GM23338 (cell line): ENCODE data around the gene TRMT5.

Source experiments
- EZH2 ChIP-seq: fragments of 200-600 bp; sonication (generic); IDR thresholded peaks from one replicate; pipeline ENCODE4 v1.8.0; 2017; ENCODE audit warnings: antibody characterized with exemption, mild to moderate bottlenecking, low read depth; ENCODE audit not compliant: unreplicated experiment
- EZH2phosphoT487 ChIP-seq: fragments of 200-600 bp; sonication (generic); IDR thresholded peaks from one replicate; pipeline ENCODE4 v1.8.1; 2018; ENCODE audit warnings: antibody characterized with exemption; ENCODE audit not compliant: unreplicated experiment
- JUNB ChIP-seq: IDR thresholded peaks from one replicate; pipeline ENCODE4 v1.6.1; 2016; ENCODE audit warnings: antibody characterized with exemption; ENCODE audit not compliant: unreplicated experiment
- POLR2AphosphoS5 ChIP-seq: IDR thresholded peaks from 2 replicates; pipeline ENCODE4 v1.6.1; 2016; ENCODE audit warnings: antibody characterized with exemption, low read depth
- ZNF114 ChIP-seq: fragments of 250-450 bp; sonication (Bioruptor Pico); IDR thresholded peaks from 2 replicates; pipeline ENCODE4 v1.5.0; 2020; ENCODE audit warnings: mild to moderate bottlenecking, moderate library complexity
- ZNF331 ChIP-seq: fragments of 250-450 bp; sonication (Bioruptor Pico); IDR thresholded peaks from 2 replicates; pipeline ENCODE4 v1.5.0; 2020; ENCODE audit warnings: low read depth, mild to moderate bottlenecking, moderate library complexity
- TF ChIP-seq, protein P1 (sequence below), 2 experiments: fragments of 200-600 bp in 1 of 2; sonication (generic) in 1 of 2; conservative IDR thresholded peaks; 2 replicates each; pipeline versions ENCODE4 v1.5.1 to v1.6.1; 2016 to 2017; ENCODE audit warnings: antibody characterized with exemption in 2 of 2, low read depth in 2 of 2, mild to moderate bottlenecking in 2 of 2, moderate library complexity in 1 of 2
- TF ChIP-seq, protein P2 (sequence below): IDR thresholded peaks from one replicate; pipeline ENCODE4 v1.6.1; 2018; ENCODE audit warnings: antibody characterized with exemption; ENCODE audit not compliant: unreplicated experiment

DNA sequence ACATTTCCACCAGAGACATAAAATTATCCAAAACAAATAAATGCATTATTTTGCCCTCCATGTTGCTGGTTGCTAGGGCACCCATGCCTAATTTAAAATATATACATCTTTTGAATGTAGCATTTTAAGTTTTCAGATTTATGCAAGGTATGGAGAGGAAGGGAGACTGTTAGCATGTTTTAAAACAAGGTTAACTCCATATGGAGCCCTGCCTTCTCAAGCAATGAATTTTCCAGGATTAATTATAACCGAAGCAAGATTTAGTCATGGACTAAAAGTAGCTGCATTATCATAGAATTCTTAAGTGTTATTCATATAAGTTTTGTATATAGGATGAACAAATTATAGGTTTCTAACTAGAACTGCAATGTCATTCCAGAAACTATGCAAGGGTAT is 37.2 kb downstream of the TRMT5 start:
- no peak for TF ChIP-seq EZH2phosphoT487
- TF ChIP-seq POLR2AphosphoS5, result no peak
- TF ChIP-seq, protein P1, sequence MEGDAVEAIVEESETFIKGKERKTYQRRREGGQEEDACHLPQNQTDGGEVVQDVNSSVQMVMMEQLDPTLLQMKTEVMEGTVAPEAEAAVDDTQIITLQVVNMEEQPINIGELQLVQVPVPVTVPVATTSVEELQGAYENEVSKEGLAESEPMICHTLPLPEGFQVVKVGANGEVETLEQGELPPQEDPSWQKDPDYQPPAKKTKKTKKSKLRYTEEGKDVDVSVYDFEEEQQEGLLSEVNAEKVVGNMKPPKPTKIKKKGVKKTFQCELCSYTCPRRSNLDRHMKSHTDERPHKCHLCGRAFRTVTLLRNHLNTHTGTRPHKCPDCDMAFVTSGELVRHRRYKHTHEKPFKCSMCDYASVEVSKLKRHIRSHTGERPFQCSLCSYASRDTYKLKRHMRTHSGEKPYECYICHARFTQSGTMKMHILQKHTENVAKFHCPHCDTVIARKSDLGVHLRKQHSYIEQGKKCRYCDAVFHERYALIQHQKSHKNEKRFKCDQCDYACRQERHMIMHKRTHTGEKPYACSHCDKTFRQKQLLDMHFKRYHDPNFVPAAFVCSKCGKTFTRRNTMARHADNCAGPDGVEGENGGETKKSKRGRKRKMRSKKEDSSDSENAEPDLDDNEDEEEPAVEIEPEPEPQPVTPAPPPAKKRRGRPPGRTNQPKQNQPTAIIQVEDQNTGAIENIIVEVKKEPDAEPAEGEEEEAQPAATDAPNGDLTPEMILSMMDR (conservative IDR thresholded peaks at IDR 0.05; ENCODE audit: low read depth in 2 of 2), result no peak
- no peak for TF ChIP-seq EZH2
- no peak for TF ChIP-seq JUNB
- no peak for TF ChIP-seq ZNF331 (CRISPR knock-in tag)
- TF ChIP-seq, protein P2, sequence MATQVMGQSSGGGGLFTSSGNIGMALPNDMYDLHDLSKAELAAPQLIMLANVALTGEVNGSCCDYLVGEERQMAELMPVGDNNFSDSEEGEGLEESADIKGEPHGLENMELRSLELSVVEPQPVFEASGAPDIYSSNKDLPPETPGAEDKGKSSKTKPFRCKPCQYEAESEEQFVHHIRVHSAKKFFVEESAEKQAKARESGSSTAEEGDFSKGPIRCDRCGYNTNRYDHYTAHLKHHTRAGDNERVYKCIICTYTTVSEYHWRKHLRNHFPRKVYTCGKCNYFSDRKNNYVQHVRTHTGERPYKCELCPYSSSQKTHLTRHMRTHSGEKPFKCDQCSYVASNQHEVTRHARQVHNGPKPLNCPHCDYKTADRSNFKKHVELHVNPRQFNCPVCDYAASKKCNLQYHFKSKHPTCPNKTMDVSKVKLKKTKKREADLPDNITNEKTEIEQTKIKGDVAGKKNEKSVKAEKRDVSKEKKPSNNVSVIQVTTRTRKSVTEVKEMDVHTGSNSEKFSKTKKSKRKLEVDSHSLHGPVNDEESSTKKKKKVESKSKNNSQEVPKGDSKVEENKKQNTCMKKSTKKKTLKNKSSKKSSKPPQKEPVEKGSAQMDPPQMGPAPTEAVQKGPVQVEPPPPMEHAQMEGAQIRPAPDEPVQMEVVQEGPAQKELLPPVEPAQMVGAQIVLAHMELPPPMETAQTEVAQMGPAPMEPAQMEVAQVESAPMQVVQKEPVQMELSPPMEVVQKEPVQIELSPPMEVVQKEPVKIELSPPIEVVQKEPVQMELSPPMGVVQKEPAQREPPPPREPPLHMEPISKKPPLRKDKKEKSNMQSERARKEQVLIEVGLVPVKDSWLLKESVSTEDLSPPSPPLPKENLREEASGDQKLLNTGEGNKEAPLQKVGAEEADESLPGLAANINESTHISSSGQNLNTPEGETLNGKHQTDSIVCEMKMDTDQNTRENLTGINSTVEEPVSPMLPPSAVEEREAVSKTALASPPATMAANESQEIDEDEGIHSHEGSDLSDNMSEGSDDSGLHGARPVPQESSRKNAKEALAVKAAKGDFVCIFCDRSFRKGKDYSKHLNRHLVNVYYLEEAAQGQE, result no peak
- no peak for TF ChIP-seq ZNF114 (CRISPR knock-in tag)
